Ishikawa (cell line): ENCODE results near the gene PSD.

Experiments
- EP300 ChIP-seq: IDR thresholded peaks from 2 replicates; pipeline ENCODE4 v1.6.1; 2012; ENCODE audit warnings: borderline replicate concordance
- MAX ChIP-seq: IDR thresholded peaks from 2 replicates; pipeline ENCODE4 v1.6.1; 2012
- TAF1 ChIP-seq: IDR thresholded peaks from 2 replicates; pipeline ENCODE4 v1.6.1; 2012; ENCODE audit warnings: low read depth, mild to moderate bottlenecking
- ZBTB7A ChIP-seq: IDR thresholded peaks from 2 replicates; pipeline ENCODE4 v1.6.1; 2012; ENCODE audit warnings: low read depth

- TF ChIP-seq MAX, result no peak
- TF ChIP-seq ZBTB7A, result no peak
- no peak for TF ChIP-seq EP300
- TF ChIP-seq TAF1, result no peak
Measured at GRCh38 chr10:102384606-102385429, 33.8 kb downstream of the PSD start.
